Measurements from ENCODE around the gene LAMC1.
"Not testable (repeated sequence)": the region's sequence is repeated elsewhere in the genome, so short reads cannot be mapped to it uniquely, and the experiment has no call there.

Gene LAMC1

DNA sequence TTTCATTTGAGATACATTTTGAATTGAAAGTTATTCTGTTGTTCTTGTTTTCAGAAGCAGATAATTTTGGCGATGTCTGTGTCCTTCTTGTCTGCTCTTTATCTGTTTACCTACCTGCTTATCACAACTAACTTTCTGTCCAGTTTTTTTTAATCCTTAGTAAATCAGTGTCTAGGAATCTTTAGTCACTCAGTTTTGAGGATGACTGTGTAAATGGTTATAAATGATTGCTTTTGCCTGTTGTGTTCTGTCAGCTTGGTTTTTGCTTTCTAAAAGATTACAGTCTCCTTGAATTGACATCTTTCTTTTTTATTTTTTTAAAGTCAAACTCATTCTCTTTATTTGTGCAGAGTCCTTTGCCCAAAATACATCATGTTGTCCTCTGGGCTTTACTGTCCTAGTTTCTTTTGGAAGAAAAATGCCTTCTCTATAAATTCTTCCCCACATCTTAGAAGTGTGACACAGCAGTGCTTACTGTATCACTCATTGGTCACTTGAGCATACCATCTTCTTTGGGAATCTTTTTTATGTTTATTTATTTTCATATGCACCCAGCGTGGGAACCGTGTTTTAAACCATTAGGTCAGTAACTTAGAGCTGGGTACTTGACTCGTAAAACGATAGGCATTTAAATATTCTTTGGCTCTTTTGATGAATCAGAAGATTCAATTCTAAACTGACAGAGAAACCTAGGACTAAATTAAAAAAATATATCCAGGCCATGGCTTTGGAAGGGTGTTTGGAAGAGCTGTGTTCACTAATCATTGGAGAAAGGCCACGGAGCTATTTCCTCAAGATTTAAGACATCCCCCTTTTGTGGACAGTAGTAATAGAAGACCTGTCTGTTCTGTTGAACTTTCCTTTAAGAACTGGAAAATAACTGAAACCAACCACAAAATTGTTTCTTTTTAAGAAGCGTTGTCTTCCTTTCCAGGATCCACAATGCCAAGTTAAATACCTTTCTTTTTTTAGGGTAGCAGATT is 20.9 kb downstream of the LAMC1 start:
- no peak for DNase-seq

DNA sequence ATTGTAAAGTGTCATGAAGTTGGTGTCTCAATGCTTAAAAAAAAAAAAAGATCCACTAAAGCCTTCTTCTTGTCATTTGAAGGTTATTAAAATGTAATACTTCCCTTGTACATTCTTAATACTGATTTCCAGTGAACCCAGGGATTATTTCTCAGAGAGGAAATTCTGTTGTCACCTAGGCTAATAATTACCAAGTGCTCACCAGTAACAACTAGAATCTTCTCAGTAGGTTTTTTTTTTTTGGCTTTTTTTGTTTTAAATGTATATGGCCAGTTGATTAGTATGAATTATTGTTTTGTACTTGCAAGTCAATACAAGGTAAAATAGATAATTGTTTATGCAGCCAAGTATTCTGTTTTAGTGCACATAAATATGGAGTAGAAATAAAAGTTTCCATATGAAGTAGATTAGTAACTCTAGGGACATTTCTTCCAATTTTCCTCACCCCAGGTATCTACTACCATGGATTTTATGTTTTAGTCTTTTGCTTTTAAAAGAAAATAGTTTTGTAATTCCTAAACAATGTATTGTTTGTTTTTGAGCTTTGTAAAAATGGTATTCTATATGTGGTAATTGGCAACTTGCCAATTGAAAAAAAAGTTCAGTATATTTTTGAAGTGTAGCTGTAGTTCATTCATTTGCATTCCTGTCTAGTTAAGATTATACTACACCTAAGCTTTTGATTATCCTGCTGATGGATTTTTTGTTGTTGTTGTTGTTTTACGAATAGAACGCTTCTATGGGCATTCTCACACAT is 21.9 kb downstream of the LAMC1 start:
- DNase-seq, result no peak

DNA sequence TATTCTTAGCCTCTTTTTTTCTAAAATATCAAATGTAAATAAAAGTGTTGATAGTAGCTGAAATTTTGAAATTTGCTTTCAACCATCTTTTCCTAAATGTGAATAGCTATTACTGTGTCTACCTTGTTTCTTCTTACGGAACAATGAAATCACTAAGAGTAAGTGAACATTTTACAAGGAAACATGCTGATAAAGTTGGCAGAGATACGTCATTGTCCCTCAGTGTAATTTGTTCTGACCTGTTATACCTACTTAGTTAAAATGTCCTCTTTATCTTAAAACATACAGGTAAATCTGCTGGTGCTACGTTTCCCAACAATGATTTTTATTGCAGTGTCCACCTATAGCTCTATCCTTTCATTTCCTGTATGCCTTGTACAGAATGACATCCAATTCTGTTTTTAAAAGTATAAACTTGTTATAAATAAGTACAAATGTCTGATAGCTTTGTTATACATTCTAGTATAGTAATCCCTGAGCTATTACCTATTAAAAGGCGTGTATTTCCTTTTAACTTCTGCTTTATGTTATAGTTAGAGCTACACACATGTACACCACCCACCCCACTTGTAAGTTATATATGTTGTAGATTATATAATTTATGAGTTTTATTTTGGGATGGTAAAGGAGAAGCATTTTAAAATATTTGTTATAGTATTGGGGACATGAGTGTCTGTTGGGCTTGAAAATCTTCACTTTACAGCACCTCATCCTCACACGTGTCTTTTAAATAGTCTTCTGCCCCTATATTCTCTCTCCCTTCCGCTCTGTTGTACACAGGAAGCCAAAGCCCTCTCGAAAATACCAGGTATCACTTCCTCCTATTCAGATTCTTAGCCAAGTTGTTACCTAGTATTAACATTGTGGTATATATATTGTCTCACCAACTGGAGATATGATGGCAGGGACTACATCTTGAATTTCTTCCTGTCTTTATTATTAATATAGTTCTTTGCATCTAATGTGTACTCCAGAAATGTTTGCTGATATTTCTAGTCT is 25.2 kb downstream of the LAMC1 start:
- no peak for DNase-seq

DNA sequence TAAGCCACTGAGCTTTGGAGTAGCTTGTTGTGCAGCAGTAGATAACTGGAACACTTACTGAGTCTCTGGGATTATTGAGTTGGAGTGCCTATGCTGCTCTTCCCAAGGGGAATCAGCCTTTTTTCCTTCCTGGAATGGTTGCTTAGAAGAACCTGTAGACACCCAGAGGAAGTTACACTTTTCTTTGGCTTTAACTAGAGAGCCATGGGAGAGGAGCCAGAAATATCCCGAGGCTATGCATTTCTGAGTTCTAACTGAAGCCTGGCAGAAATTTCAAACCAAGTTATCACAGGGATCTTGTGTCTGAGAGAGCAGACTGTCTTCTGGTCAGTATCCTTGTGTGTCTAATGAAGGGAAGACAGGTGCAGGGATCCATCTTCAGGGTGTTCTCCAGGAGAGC is 28.3 kb downstream of the LAMC1 start:
- DNase-seq, result no peak

DNA sequence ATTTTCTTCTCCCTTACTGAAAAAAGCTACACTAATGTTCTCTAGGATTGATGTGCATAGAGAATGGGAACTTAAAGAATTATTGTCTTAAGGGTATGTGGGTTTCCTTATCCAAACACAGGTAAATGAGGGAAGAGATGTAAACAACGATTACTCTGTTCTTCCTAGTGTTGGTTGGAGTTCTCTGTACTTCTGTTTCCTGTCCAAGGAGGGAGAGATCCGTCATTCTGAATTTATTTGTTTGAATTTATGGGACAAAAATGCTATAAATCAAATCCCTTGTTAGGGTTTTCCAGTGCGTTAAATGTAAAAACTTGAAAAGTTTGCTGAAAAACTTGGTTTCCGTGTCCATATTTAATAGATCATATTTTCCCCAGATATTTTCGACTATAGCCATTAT is 29.6 kb downstream of the LAMC1 start:
- no peak for DNase-seq

DNA sequence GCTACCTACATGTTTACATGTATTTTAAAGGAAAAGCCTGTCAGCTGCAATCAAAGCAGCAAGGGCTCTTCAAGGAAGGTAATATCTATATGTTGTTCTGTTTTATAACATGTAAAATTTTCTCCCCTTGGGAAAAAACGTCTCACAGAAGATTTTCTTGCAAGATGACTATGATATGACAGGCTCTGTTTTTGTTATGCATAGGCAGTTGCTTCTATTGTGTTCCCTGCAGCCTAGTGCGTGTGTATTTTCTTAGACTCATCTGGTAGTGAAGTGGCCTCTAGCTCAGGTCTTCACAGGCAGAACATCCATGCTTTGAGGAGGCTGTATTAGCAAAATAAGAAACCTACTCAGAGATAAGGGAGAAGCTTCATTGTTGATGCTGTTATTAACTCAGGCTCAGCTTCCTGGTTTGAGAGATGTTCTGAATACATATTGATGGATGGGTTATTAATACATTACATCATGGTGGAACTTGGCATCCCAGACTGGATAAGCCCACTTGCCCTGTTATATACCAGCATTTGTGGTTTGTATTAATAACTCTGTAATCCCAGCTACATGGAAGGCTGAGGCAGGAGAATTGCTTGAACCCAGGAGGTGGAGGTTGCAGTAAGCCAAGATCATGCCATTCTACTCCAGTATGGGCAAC is 35.8 kb downstream of the LAMC1 start:
- DNase-seq, result no peak

DNA sequence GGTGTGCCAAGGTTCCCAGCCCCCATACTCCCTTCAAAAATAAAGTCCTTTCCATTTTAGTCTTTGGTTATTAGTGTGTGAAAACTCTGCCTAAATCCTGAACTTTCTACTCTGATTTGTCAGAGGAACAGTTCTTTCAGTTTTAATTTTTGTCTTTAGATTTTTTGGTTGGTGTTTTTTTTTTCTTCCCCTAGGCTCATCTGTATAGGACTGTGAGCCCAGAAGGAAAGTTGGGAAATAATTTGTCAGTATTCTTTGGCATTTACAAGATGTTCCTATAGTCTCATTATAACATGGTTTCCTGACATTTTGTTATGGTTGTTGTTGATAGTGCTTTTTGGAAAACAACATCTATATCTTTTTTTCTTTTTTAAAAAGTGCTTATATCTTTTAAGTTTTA is 38.0 kb downstream of the LAMC1 start:
- no peak for DNase-seq

DNA sequence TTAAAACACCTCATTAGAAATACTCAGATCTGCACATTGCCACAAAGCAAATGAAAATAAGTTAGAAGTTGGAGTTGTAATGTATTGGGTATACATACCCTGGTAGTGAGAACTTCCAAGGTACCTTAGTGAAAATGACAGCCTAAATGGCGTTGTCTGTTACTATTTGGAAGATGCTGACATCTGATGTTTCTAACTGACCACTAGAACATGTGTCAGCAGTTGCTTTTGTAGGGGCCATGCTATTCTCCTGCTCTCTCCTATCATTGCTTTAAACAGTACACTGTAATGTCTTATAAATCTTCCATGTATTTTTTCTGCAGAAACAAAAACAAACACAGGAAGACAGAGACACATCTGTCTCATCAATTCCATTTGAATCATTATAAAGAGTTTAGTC is 40.1 kb downstream of the LAMC1 start:
- no peak for DNase-seq

DNA sequence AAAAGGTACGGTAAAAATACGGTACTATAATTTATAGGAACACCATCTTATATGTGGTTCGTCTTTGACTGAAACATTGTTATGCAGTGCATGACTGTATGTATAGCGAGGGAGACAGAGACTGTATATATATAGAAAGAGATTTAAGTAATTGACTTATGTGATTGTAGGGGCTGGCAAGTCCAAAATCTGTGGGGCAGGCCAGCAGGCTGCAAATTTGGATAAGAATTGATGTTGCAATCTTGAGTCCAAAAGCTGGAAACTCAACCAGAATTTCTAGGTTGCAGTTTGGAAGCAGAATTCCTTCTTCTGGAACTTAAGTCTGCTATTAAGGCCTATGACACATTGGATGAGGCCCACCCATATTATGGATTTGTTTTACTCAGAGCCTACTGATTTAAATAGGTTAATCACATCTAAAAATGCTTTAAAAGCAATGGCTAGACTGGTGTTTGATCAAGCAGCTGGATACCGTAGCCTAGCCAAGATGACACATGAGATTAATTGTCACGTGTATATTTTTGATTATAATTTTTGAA is 42.0 kb downstream of the LAMC1 start:
- no peak for DNase-seq

DNA sequence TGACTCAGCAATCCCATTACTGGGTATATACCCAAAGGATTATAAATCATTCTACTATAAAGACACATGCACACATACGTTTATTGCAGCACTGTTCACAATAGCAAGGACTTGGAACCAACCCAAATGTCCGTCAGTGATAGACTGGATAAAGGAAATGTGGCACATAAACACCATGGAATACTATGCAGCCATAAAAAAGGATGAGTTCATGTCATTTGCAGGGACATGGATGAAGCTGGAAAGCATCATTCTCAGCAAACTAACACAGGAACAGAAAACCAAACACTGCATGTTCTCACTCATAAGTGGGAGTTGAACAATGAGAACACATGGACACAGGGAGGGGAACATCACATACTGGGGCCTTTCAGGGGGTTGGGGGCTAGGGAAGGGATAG is 43.2 kb downstream of the LAMC1 start:
- not testable (repeated sequence) for DNase-seq

DNA sequence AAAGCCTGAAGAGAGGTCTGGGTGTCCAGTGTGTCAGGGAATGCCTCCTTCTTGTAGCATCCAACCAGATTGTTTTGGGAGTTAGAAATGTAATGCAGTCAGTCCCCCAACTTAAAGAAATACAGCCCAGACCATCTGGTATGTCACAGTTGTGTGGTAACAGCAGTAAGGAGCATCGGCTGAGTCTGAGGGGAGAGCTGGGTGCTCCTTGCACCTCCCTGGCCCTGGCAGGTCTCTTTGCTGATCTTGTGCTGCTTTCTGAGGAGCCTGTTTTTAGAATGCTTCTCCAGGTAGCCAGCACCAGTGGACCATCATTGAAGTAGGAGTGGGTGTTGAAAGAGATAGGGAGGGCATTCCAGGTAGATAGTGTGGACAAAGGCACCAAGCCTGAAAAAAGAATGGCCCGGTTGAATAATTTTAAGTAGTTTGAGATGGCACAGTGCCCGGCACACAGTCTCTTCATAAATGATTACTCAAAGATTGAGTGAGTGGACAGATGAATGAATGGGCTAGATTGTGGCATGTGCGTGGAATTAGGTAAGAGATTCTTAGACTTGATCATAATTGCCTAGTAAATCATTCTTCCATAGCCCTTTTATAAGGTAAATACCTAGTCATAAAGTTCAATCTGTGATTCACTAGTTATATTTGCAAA is 46.5 kb downstream of the LAMC1 start:
- DNase-seq, result no peak

DNA sequence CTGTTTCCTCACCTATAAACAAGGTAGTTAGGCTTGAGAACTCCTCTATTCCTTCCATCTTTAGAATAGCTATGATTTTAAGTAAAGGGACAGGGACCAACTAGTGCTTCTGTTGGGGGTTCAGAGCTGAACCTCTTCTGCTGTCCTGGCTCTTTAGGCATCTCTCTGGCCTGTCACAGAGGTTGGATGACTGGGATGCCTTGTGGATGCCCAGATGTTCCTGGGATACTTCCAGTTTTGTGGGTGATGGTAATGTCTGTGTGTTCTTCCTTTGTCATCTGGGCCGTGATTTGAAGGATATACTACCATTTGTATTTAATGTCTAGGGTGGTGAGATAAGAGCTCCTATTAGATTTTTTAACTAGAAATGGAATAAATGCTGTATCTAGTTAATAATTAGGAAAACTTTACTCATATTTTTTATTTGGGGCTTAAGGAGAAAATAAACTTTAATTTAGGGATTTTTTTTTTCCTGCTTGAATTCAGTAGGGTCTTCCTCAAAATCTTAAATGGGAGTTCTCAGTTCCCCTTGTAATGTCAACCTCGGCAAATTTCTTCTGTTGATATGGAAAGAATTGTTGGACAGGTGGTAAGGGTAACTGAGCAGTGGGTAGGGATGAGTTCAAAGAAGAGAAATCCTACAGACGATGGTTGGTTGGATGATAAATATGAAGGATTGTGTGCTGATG is 47.2 kb downstream of the LAMC1 start:
- DNase-seq, result no peak

DNA sequence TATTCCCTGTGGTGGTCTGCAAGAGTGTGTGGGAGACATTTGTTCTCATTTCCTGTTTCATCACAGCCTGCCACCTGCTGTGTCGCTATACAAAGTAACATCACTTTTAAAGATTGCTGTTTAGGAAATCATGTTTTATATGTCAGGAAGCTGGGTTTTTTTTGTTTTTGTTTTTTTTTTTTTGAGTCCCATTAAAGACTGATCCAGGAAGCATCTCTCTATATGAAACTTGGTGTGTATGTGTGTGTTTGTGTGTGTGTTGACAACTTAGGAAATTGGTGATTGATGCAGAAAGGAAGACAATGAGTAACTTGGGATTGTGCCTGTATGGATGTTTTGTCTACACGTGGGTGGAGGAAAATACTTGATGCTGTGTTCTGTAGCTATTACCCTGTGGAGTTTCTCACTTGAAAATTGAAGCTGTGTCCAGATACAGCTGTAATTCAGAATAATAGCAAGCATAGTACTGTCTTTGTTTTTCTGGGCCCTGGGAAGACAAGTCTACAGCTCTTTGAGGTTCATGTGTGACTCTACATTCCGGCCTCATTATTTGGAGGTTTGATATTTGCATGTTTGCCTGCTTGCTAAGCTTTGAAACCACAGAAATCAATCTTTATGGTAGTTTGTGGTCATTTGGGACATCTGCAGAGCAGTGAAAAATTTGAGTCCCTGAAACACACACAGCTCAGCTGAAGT is 47.9 kb downstream of the LAMC1 start:
- DNase-seq, result no peak

DNA sequence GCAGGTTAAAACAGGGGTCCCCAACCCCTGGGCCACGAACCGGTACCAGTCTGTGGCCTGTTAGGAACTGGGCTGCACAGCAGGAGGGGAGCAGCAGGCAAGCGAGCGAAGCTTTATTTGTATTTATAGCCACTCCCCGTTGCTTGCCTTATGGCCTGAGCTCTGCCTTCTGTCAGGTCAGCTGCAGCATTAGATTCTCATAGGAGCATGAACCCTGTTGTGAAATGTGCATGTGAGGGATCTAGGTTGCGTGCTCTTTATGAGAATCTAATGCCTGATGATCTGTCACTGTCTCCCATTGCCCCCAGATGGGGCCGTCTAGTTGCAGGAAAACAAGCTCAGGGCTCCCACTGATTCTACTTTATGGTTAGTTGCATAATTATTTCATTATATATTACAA is 49.4 kb downstream of the LAMC1 start:
- DNase-seq, result not testable (repeated sequence)

DNA sequence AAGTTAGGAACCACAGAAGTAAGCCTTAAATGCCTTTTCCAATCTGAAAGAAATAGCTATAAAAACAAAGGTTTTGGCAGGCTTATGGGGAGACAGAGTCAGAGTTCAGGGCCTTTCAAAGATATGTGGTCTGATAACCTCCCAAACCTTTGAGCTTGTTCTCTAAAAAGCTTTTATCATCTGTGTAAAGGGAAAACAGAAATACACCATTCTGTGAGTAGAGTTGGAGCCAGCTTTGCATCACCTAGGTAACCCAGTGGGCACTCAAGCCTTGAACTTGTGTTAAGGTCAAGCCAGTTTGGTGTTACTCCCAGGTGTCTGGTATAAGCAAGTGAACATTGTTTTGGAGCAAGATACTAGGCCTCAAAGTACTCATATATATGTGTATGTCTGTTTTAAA is 50.1 kb downstream of the LAMC1 start:
- DNase-seq, result no peak

DNA sequence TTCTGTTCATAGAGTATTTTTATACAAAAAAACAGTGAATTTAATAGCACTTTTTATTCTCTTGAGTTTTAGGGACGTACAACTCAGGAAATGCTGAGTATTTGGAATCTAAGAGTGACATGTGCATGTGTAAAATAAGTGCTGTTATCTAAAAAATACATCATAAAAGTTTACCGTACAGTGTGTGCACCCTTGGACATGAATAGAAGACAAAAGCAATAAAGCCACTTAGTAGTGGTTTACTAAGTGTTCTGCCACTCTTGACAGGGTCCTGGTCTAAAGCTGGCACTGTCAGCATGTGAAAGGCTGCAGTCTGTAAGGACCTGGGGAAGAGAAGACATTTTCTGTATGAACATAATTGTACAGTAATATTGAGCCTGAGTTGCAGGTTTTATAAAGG is 51.0 kb downstream of the LAMC1 start:
- no peak for DNase-seq

DNA sequence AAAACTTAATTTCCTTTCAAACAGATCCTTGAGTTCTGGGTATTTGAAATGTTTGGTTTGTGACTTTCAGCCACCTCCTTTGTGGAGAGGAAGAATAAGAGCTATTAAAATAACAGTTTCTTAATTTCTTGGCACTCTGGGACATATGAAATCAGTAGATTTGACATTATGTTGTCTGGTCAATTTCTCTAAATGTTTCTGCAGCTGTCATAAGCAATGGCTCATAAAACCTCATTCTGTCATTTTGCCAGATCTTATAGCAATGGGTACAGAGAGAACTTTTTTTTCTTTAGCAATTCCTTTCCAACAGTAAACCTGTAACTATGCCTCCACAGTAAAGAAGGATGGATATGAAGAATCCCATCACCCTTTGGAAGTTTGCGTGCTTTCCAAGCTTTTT is 52.6 kb downstream of the LAMC1 start:
- DNase-seq, result no peak

DNA sequence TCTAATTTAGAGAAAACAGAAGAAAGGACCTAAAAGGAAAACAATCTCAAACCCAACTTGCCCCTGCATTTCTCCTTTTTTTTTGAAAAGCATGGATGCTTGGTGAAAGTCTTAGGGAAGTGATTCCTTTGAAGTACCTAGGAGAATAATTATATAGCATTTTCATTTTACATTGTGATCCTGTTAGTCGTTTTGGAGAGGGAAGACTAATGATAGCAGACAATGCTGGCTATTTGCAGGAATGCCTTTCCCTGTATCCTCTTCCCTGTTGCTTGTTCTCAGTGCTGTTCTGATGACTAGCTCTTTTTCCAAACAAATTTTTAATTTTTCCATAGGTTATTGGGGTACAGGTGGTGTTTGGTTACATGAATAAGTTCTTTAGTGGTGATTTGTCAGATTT is 53.9 kb downstream of the LAMC1 start:
- DNase-seq, result no peak

DNA sequence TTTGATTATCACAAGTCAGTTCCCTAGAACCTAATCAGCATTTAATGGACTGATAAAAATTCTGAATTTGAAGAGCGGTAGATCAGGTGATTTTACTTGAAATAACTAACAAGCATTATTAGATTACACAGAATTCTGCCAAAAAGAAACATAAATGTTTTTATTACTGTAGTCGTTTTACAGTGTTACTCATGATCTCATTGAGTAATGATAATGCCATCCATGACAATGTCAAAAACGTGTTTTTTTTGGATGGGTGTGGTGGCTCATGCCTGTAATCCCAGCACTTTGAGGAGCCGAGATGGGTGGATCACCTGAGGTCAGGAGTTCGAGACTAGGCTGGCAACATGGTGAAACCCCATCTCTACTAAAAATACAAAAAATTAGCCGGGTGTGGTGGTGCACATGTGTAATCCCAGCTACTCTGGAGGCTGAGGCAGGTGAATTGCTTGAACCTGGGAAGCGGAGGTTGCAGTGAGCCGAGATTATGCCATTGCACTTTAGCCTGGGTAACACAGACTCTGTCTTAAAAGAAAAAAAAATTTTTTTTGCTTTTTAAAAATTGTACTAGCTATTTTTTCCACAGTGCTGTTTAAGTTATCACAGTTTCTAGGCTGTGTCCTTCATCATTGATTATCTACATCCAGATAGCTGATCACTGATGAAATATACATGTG is 56.6 kb downstream of the LAMC1 start:
- DNase-seq, result no peak

DNA sequence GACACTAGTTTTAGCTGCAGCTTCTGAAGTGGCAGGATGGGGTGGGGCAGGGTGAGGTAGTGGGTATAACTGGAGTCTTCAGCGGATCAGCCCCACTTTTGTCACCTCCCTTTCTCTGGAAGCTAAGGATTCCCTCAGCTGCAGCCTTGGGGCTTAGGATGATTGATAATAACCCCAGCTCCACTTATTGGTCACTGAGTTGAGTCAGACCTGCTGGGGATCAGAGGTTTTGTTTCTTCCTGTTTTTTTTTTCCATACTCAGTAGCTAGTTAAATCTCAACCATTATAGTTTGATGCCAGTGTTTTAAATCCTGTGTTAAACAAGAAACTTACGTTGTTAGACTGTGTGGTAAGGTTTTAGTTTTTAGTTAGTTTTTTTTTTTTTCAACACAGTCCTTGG is 57.2 kb downstream of the LAMC1 start:
- no peak for DNase-seq
